DMS153 (cell line): ENCODE measurements around the gene ARL17A.
"Not testable (repeated sequence)": the region's sequence is repeated elsewhere in the genome, so short reads cannot be mapped to it uniquely, and the experiment has no call there.

Source experiments
- DNase-seq: peaks from one replicate; lab custom pipeline; 2025; lab: John Stamatoyannopoulos, UW

The ARL17A gene

DNA sequence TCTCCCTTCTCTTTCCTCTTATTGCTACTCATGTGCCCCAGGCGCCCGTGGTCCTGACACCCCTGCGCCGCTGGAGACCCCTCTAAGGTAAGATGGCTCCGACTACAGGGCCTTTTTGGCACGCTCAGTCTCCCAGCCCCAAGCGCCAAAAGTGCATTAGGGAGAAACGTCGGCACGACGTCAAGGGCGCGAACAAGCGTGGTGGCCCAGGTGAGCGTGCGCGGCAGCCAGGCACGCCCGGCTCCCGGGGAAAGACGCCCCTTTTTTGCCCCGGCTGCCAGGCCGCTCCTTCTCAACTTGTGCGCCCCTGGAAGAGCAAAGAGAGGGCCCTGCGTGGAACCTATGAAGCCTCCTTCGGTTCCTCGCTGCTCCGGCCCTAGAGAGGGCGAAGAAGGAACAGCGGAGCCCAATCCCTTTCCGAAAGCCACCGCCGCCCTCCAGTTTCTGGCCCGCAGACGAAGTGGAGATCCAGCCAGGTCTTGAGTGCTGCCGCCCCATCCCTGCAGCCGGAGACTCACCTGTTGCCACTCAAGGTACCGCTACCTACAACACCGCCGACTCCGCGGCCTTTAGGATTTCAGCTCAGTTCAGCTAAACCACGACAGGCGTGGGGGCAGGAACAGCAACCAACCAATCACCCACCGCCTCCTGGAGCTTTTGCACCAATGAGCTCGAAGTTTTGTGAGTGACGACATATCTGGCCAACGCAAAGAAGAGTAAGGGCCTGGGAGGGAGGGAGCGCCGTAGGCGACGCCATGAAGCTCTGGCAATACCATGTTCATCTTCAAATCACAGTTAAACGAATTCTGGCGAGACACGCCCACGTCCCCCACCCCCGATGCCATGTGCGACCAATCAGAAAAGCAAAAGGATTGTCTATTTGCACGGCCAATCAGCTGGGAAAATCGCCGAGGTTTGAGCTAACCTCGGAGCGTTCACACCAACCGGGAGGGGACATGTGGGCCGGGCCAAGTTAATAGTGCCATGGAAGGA, at the start of gene ARL17A:
TSS of gene ARL17A (minus strand) at position 609 of the 993 bp plus-strand sequence. CDS start 3,369 bp downstream, outside the sequence.
- not testable (repeated sequence) for DNase-seq

DNA sequence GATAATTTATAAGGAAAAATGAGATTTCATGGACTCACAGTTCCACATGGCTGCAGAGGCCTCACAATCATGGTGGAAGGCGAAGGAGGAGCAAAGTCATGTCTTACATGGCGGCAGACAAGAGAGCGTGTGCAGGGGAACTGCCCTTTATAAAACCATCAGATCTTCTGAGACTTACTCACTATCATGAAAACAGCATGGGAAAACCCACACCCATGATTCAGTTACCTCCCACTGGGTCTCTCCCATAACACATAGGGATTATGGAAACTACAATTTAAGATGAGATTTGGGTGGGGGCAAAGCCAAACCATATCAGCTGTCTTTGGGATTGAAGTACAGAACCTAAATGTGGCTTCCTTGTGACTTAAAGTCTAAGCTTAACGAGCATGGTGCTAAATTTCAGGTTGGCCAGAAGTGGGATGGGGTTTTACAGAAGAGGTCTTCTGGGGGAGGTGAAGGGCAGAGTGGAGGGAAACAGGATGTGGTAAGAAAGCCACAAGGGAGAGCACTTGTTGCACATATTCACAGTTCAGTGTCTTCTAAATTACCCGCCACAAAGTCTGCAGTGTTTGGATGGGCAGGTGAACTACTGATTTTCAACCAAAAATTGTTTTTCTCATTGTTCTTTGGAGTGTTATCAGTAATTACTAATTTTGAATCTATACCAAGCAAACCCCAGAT, 49.4 kb upstream of the ARL17A start:
- not testable (repeated sequence) for DNase-seq

DNA sequence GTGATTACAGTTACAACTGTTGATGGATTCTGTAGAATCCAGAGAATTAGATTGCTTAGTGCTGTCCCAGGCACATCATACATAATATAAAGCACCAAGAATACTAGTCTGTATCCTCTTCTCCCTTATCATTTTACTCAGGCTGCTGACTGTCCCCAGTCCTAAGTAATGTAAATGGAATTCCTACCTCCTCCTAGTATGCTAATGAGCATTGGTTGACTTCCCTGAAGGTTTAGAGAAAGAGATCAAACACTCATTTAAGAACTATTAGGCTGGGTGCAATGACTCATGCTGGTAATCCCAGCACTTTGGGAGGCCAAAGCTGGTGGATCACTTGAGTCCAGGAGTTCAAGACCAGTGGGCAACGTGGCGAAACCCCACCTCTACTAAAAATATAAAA, 48.0 kb upstream of the ARL17A start:
- not testable (repeated sequence) for DNase-seq

DNA sequence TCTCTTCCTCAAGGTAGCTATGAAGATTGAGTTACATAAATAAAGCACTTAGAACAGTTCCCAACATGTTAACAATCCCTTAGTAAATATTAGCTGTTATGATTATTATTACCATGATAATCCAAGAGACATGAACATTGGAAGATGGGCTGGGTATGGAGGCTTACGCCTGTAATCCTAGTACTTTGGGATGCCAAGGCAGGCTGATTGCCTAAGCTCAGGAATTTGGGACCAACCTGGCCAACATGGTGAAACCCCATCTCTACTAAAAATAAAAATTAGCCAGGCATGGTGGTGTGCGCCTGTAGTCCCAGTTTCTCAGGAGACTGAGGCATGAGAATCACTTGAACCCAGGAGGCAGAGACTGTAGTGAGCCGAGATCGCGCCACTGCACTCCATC, 45.2 kb upstream of the ARL17A start:
- DNase-seq, result not testable (repeated sequence)

DNA sequence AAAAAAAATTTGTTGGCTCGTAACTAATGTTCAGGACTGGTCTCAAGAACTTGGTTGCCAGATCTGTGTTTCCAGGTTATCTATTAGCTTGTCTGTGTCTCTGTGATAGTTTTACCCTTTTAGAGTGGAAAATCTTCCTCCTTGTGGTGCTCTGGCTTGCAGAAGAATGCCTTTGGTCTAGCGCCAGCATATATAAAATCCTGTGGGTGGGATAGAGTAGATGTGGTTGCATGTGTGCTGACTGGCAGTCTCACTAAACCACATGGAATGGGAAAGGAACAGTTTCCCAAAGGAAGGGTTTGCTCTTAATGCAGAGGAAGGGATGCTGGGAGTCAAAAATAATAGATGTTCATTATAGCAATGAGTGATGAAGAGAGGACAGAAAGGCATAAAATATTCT, 44.3 kb upstream of the ARL17A start:
- not testable (repeated sequence) for DNase-seq

DNA sequence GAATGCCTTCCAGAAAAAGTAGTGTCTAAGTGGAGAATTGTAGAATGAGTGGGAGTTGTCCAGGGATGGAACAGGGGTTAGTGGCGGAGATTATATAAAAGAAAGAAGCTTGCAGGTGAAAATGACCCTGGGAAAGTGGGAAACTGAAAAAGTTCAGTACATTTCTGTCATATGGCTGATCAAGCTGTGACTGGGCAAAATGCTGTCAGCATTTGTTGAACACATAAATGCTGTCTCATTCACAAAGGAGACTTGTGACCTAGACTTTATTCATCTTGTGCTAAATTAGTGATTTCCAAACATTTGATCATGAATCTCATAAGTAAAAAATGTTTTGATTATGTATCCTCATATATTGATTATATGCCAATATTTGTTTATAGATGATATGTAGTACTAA, 39.5 kb upstream of the ARL17A start:
- not testable (repeated sequence) for DNase-seq

DNA sequence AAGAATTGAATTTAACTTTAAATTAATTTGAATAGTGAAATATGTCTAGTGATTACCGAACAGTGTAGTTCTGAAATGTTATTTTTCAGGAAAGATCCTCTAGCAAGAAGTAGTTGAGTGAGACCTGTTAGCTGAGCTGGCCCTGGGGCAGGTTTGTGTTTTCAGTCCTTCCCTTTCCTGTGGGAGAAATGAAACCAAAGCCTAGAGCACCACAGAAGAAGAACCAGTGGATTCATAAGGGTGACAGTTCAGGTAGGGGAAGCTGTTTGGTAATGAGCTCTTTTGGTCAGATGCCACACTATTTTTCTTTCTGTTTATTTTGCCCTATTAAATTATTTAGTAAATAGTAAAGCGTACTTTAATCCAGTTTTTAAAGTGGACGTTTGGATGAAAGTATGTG, 37.6 kb upstream of the ARL17A start:
- DNase-seq, result not testable (repeated sequence)

DNA sequence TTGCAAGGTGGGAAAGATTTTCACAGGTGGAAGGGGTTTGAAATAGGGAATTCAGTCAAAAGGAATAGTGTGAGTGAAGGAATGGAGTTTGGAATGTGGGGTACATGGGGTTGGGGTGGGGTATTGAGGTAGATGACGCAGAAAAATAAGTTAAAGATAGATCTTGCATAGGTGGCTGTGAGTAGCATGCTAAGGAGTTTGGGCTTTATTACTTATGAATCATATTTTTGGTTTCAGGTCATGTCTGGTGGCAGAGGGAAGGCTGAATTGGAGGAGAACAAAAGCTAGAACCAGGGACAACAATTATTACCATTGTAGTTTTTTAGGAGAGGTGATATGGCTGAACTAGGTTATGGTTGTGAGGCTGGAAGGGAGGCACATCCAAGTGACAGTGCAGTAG, 34.4 kb upstream of the ARL17A start:
- DNase-seq, result not testable (repeated sequence)

DNA sequence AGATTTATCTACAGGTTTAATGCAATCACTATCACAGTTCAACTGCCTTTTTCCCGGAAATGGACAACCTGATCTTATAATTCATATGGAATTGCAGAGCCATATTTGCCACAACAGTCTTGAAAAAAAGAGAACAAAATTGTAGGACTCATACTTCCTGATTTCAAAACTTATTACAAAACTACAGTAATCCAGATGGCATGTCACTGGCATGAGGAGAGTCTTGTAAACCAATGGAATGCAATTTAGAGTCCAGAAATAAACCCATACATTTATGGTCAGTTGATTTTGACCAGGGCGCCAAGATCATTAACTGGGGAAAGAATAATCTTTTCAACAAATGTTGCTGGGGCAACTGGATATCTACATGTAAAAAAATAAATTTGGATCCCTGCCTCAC, 31.8 kb upstream of the ARL17A start:
- DNase-seq, result not testable (repeated sequence)

DNA sequence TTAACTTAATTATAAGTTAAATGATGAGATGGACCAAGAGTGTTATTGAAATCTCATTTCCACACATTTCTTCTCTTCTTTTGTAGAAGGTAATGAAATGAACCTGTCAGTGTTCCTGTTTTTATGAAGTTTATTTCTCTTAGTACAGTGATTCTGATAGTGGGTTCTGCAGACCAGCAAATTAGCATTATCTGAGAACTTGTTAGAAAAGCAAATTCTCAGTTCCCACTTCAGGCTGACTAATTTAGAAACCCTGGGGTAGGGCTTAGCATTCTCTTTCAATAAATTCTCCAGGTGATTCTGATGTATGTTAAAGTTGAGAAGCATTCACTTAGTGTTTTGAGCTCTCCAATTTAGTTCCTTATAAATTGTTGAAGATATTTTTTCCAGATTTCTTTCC, 23.6 kb upstream of the ARL17A start:
- DNase-seq, result not testable (repeated sequence)

DNA sequence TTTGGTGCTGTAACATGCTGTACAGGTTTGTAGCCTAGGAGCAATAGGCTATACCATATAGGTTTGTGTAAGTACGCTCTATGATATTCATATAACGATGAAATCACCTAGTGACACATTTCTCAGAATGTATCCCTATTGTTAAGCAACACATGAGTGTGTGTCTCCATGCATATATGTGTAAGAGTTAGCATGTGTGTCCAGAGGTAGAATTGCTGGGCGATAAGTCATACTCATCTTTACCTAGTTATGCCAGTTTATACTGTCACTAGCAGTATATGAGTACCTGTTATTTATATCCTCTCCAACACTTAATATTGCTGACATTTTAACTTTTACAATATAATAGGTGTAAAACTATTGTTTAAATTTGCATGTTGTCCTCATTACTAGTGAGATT, 21.3 kb upstream of the ARL17A start:
- not testable (repeated sequence) for DNase-seq

DNA sequence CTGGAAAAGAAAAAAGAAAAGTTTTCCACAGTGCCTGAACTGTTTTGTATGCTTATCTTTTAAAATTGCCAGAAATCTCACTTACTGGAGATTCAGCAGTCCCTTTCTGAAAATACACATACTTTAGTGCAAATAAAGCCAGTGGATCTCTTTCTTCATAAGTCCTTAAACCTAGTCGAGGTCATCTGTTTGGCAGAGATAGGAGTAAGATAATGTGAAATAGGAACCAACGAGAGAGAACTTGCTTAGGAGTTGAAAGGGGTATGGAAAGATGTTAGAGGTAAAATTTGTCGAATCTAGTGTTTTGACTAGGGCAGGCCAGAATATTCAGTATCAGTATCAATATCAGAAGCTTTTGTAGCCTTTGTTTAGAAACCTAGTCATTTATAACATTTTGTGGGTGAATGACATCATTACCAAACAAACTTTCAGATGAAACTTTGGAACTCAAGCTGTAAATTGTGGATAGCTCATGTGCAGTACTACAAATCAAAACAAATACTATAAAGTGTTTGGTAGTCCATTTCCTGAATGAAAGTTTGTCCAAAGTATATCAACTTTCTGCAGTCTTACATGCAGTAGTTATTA, 18.9 kb upstream of the ARL17A start:
- not testable (repeated sequence) for DNase-seq

DNA sequence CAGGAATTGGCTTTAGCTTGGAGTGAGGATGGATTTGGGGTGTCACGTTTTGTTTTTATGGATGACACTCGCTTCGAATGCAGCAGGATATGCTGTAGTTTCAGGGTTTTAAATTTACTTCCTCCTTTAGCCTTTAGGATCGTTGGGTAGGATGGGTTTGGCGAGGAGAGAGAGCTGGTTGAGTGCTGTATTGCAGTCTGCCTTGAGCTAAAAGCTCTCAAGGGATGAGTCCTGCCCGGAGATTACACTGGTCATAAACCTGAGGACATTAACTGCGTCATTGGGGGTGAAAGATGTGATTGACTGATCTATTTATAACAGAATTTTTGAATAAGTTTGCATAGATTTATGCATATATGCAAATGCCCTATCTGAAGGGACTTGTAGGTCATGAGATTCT, 11.8 kb upstream of the ARL17A start:
- not testable (repeated sequence) for DNase-seq

DNA sequence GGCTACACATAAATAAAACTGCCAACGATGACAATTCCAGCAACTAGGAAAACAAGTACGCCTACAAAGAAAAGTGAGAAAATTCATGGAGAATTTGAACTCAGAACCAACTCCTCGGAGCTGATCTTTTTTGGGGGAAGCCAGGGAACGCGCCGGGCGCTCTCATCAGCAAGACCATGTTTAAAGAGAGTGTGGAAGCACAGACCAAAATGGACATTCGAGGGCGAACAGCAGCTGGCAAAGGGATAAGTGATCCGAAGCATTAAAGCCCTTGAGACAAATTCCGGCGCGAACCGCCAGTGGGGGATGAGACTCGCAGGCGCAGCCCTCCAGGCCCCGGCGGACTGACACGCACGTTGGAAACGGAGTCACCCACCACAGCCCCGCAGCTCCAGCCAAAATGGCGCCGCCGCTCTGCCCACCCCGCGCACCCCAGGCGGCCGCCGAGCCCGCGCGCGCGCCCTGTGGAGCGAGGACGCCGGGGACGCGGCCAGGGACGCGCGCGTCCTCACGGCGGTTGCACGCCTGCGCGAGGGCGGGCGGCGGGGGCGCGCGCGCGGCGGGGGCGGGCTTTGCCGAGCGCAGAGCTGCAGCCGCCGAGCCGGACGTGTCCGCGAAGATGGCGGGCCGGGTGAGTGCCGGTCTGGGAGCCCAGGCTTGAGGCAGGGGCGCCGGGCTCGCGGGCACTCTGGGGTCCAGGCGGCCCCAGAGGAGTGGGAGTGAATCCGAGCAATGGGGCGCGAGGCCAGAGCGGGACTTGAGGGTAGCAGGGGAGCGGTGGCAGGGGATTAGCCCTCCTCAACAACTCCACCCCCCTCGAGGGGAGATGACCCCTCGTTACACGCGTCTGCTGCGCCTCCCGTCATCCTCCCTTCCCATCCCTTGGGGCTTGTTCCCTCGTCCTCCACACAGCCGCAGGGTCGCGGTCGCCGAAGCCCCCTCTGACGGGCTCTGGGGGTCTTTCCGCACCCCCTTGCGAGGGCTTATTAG, 11.0 kb upstream of the ARL17A start, which contains the start of gene NSF:
TSS of gene NSF (plus strand) at position 513 of the 990 bp plus-strand sequence. CDS start at position 620, 107 bp downstream.
- not testable (repeated sequence) for DNase-seq

DNA sequence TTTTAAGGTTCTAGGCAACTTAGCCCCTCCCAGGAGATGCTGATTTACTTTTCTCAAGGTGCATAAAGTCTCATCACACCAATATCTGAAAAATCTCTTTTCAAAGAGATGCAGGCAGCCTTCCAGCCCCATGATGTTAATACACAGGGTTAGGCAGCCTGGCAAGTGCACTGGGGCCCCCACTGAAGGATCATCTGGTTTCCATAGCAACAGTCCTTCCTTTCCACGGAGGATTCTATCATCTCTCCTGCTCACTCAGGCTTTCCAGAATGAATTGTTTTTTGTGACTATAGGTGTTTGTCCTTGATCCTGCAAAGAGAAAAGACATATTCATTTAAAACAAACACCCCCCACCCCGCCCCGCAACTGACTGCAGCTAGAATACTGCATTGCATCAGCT, 6.0 kb upstream of the ARL17A start:
- DNase-seq, result not testable (repeated sequence)

DNA sequence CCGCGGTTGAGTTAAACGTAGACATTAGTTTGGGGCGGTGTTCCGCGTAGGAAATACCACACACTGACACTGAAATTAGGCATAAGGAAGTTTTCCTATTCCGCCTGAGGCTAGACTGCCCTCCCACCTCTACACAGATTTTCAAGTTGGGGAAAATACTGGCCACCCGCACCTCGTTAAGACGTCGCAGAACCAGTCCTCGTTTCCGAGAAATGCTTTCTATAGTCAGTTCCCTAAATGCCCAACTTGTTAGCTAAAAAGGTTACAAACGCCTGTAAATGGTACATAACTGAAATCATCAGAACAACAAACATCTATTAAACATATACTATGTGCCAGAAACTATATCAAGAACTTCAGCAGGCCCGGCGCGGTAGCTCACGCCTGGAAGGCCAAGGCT, 591 bp upstream of the ARL17A start:
- DNase-seq, result not testable (repeated sequence)

DNA sequence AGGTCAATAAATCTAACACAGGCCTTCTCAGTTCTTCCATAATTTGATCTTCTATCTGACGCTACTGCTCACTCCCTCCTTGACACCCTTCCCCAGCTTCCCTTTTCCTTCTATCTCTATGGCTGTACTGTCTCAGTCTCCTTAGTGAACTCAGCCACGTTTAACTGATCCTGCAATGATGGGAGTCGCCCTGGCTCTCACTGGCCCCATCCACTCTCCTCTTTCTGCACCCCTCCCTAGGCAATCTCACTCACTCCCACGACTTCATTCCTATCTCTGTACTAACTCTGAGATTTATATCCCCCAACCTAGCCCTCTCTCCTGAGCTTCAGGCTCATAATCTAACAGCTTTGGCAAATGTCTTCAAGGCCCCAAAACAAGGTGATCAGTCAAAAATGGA, 7.7 kb downstream of the ARL17A start:
- not testable (repeated sequence) for DNase-seq

DNA sequence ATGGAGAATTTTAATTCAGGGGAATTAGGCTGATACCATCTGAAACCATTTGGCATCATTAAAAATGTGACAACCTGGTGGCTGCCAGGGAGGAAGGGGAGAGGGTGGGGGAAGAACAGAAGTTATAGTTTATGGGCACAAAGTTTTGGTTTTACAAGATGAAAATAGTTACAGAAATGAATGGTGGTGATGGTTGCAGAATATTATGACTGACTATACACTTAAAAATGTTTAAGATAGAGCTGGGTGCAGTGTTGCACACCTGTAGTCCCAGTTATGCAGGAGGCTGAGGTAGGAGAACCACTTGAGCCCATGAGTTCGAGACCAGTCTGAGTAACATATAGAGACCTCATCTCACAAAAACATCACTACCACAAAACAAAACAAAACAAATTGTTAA, 12.5 kb downstream of the ARL17A start:
- not testable (repeated sequence) for DNase-seq

DNA sequence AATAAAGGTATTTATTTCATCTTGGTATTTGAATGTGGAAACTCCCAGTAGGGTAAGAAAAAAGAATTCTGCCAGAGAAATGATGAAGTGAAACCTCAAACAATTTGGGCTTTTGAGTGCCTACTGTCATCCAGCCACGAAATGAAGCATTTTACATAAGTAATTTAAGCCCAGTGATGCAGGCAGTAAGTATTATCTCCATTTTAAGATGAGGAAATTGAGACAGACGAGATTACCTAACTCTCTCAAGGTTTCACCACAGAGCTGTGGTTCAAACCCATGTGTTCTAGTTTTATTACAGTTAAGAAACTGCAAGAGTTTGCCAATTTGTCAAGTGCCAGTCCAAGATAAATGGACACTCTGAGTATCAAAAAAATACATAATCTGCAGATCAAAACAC, 13.2 kb downstream of the ARL17A start:
- not testable (repeated sequence) for DNase-seq

DNA sequence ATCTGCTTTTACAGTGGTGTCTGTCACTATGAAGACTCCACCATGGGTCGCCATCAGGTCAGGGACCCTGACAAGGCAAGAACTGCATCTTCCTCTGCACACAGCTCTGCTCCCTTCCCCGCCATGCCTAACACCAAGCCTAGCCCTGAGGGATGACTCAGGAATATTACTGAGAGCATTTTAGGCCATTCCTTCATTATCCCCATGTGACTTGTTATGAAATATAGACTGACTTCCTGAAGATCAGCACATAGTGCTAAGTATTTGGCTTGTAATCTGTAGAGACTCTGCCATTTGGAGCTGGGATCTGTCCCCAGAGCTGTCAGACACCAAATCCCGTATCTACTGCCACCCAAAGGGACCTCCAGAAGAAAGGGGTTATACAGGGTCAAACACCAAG, 19.4 kb downstream of the ARL17A start:
- DNase-seq, result not testable (repeated sequence)

DNA sequence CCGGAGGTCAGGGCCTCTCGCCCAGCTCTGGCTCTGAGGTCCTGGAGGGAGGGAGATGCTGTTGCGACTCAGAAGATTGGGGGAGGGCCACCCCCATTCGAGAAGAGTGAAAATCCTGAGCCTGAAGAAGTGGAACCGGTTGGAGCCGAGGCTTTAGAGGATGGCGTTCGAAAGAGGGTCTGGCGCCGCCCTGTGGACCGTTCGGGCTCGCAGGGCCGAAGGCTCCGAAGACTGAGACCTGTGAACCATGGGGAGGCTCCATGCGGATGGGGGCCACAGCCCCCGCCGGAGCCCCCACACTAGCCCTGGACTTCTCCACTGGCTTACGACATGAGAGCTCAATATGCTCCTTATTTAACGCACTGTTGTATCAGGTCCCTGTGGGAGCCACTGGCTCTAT, 20.3 kb downstream of the ARL17A start:
- not testable (repeated sequence) for DNase-seq
